ENCODE measurements around the gene WLS.

WLS gene

GRCh38 chr1:68119445-68119844, 112.9 kb downstream of the WLS start:
- Histone ChIP-seq H4K20me1 (ENCODE audit: low read depth, low read length) (no peaks in the 10 kb centered on the region), H3K9ac (ENCODE audit: low read length) (no peak overlapping the region), H3K27ac (ENCODE audit: low read depth, low read length) (no peak overlapping the region), H3K9me3 (ENCODE audit: insufficient read depth, low read length) (no peaks in the 10 kb centered on the region), H3F3A (ENCODE audit: insufficient read depth) (no peaks in the 10 kb centered on the region), H3K79me2 (ENCODE audit: insufficient read depth, low read length) (no peaks in the 10 kb centered on the region), H3K9me2 (replicated peaks; ENCODE audit: insufficient read depth, low read length) (no peaks in the 10 kb centered on the region), H3K4me2 (ENCODE audit: low read depth, low read length, poor library complexity, severe bottlenecking) (no peak overlapping the region), H3K4me3 (ENCODE audit: insufficient read depth, low read length, poor library complexity, severe bottlenecking) (no peak overlapping the region), H3K36me3 (ENCODE audit: low read length) (no peaks in the 10 kb centered on the region), H3K27me3 (ENCODE audit: low read length) (no peaks in the 10 kb centered on the region), H2AFZ (ENCODE audit: low read depth, low read length, severe bottlenecking) (no peak overlapping the region)
- no peak for TF ChIP-seq CTCF (IDR thresholded peaks at IDR 0.05; ENCODE audit: insufficient read depth, low read length, poor library complexity, severe bottlenecking)
- TF ChIP-seq EZH2phosphoT487 (conservative IDR thresholded peaks at IDR 0.05; ENCODE audit: low read length): no peak

GRCh38 chr1:68117416-68117815, 114.9 kb downstream of the WLS start:
- Histone ChIP-seq H3F3A (ENCODE audit: insufficient read depth) (no peaks in the 10 kb centered on the region), H2AFZ (ENCODE audit: low read depth, low read length, severe bottlenecking) (no peak overlapping the region), H3K36me3 (ENCODE audit: low read length) (no peaks in the 10 kb centered on the region), H3K4me3 (ENCODE audit: insufficient read depth, low read length, poor library complexity, severe bottlenecking) (no peak overlapping the region), H3K27ac (ENCODE audit: low read depth, low read length) (no peak overlapping the region), H4K20me1 (ENCODE audit: low read depth, low read length) (no peaks in the 10 kb centered on the region), H3K9ac (ENCODE audit: low read length) (no peak overlapping the region), H3K9me3 (ENCODE audit: insufficient read depth, low read length) (no peaks in the 10 kb centered on the region), H3K4me2 (ENCODE audit: low read depth, low read length, poor library complexity, severe bottlenecking) (no peak overlapping the region), H3K79me2 (ENCODE audit: insufficient read depth, low read length) (no peaks in the 10 kb centered on the region), H3K9me2 (replicated peaks; ENCODE audit: insufficient read depth, low read length) (no peaks in the 10 kb centered on the region), H3K27me3 (ENCODE audit: low read length) (no peaks in the 10 kb centered on the region)
- TF ChIP-seq CTCF (IDR thresholded peaks at IDR 0.05; ENCODE audit: insufficient read depth, low read length, poor library complexity, severe bottlenecking): no peak
- no peak for TF ChIP-seq EZH2phosphoT487 (conservative IDR thresholded peaks at IDR 0.05; ENCODE audit: low read length)

GRCh38 chr1:68116643-68117235, 115.6 kb downstream of the WLS start:
- Histone ChIP-seq H2AFZ (ENCODE audit: low read depth, low read length, severe bottlenecking) (no peak overlapping the region), H4K20me1 (ENCODE audit: low read depth, low read length) (no peaks in the 10 kb centered on the region), H3K36me3 (ENCODE audit: low read length) (no peaks in the 10 kb centered on the region), H3K4me2 (ENCODE audit: low read depth, low read length, poor library complexity, severe bottlenecking) (no peak overlapping the region), H3K4me3 (ENCODE audit: insufficient read depth, low read length, poor library complexity, severe bottlenecking) (no peak overlapping the region), H3K9me3 (ENCODE audit: insufficient read depth, low read length) (no peaks in the 10 kb centered on the region), H3K27me3 (ENCODE audit: low read length) (no peaks in the 10 kb centered on the region), H3K27ac (ENCODE audit: low read depth, low read length) (no peak overlapping the region), H3K9ac (ENCODE audit: low read length) (no peak overlapping the region), H3K79me2 (ENCODE audit: insufficient read depth, low read length) (no peaks in the 10 kb centered on the region), H3K9me2 (replicated peaks; ENCODE audit: insufficient read depth, low read length) (no peaks in the 10 kb centered on the region), H3F3A (ENCODE audit: insufficient read depth) (no peaks in the 10 kb centered on the region)
- TF ChIP-seq EZH2phosphoT487 (conservative IDR thresholded peaks at IDR 0.05; ENCODE audit: low read length): no peak
- TF ChIP-seq CTCF (IDR thresholded peaks at IDR 0.05; ENCODE audit: insufficient read depth, low read length, poor library complexity, severe bottlenecking): peak; percentile 60

Measured in SU-DHL-6 (cell line).